OCI-LY7 (cell line): ENCODE results near the gene GNMT.

ENCODE experiments used
- CTCF ChIP-seq: fragments of 200-600 bp; sonication (generic); conservative IDR thresholded peaks from 2 replicates; pipeline ENCODE4 v1.5.1; 2014; ENCODE audit warnings: mild to moderate bottlenecking, antibody characterized with exemption, low read length, moderate library complexity, mixed read lengths
- EZH2phosphoT487 ChIP-seq: fragments of 200-600 bp; sonication (generic); IDR thresholded peaks from 2 replicates; pipeline ENCODE4 v1.6.1; 2018; ENCODE audit warnings: low read depth, borderline replicate concordance, mild to moderate bottlenecking, mixed run types, antibody characterized with exemption, low read length, moderate library complexity, mixed read lengths

GRCh38 chr6:42966571-42966970 lies 6.0 kb downstream of the GNMT start:
- no peak for TF ChIP-seq CTCF
- TF ChIP-seq EZH2phosphoT487 = no peak
